Ovary (tissue), 3 donors: ENCODE data around the gene TAOK3.

Experiments
- CTCF ChIP-seq, 3 donors: fragments of 450-650 bp in 2 of 3; fragments of 200-600 bp in 1 of 3; IDR thresholded peaks; one replicate each; pipeline versions ENCODE4 v1.5.1 to v1.8.0; 2016 to 2022; ENCODE audit warnings: antibody characterized with exemption in 3 of 3, mild to moderate bottlenecking in 1 of 3
- EP300 ChIP-seq: sonication (generic); formaldehyde crosslinking; IDR thresholded peaks from one replicate; pipeline ENCODE4 v1.6.1; 2017; ENCODE audit warnings: antibody characterized with exemption
- POLR2A ChIP-seq: fragments of 450-650 bp; IDR thresholded peaks from one replicate; pipeline ENCODE4 v1.6.1; 2017; ENCODE audit warnings: antibody characterized with exemption, mild to moderate bottlenecking, moderate library complexity
- donor health status: DM: no; HTN: no; CAD: no.

- TF ChIP-seq CTCF (IDR thresholded peaks at IDR 0.05) = no peak
- no peak for TF ChIP-seq EP300
- no peak for TF ChIP-seq POLR2A
These were observed 35.4 kb downstream of the TAOK3 start for GRCh38 chr12:118337194-118337838.
